Liver (tissue), 9 donors: ENCODE data around the gene YWHAE. TPM values are rescaled to one million over a fixed set of nuclear protein-coding genes. Genes with fewer than 3 reads are reported as not detected.
"Not testable (repeated sequence)": the region's sequence is repeated elsewhere in the genome, so short reads cannot be mapped to it uniquely, and the experiment has no call there.

ENCODE experiments used
- DNase-seq: peaks from one replicate; pipeline ENCODE4 v3.0.0-alpha.2; 2017; ENCODE audit warnings: low spot score
- H3K27ac ChIP-seq, 2 donors: one replicate each; pipeline ENCODE4 v1.7.0; 2013; ENCODE audit warnings: inconsistent platforms in 2 of 2, low read length in 2 of 2, control low read depth in 1 of 2, low read depth in 1 of 2, mild to moderate bottlenecking in 1 of 2
- H3K27me3 ChIP-seq, 4 donors: one replicate each; pipeline versions ENCODE4 v1.6.1 to v1.7.0; 2013; ENCODE audit warnings: low read length in 3 of 4, inconsistent platforms in 1 of 4, mild to moderate bottlenecking in 1 of 4, moderate library complexity in 1 of 4; ENCODE audit not compliant: control insufficient read depth in 4 of 4, insufficient read depth in 4 of 4
- H3K36me3 ChIP-seq, 4 donors: one replicate each; pipeline versions ENCODE4 v1.6.1 to v1.7.0; 2013; ENCODE audit warnings: low read length in 3 of 4, mild to moderate bottlenecking in 3 of 4, low read depth in 1 of 4, moderate library complexity in 1 of 4; ENCODE audit not compliant: control insufficient read depth in 4 of 4, insufficient read depth in 3 of 4
- H3K4me1 ChIP-seq, 4 donors: one replicate each; pipeline versions ENCODE4 v1.6.1 to v1.7.0; 2013; ENCODE audit warnings: low read length in 3 of 4, mild to moderate bottlenecking in 3 of 4, moderate library complexity in 1 of 4; ENCODE audit not compliant: control insufficient read depth in 4 of 4, insufficient read depth in 4 of 4
- H3K4me3 ChIP-seq, 3 donors: one replicate each; pipeline versions ENCODE4 v1.6.1 to v1.7.0; 2013; ENCODE audit warnings: low read length in 3 of 3, control low read depth in 1 of 3, low read depth in 1 of 3, mild to moderate bottlenecking in 1 of 3
- H3K9ac ChIP-seq, 2 donors: one replicate each; pipeline ENCODE4 v1.7.0; 2013; ENCODE audit warnings: low read length in 2 of 2, mild to moderate bottlenecking in 2 of 2, moderate library complexity in 2 of 2, control low read depth in 1 of 2, low read depth in 1 of 2
- H3K9me3 ChIP-seq, 4 donors: one replicate each; pipeline versions ENCODE4 v1.6.1 to v1.7.0; 2013; ENCODE audit warnings: low read length in 3 of 4; ENCODE audit not compliant: control insufficient read depth in 4 of 4
- EGR1 ChIP-seq, 2 donors: IDR thresholded peaks; 2 replicates each; pipeline ENCODE4 v1.6.1; 2016 to 2018; ENCODE audit warnings: antibody characterized with exemption in 2 of 2, low read depth in 2 of 2
- FOXA1 ChIP-seq: IDR thresholded peaks from 2 replicates; pipeline ENCODE4 v1.6.1; 2016; ENCODE audit warnings: antibody characterized with exemption
- GABPA ChIP-seq, 2 donors: IDR thresholded peaks in 1 of 2; conservative IDR thresholded peaks in 1 of 2; 2 replicates each; pipeline ENCODE4 v1.6.1; 2016; ENCODE audit warnings: antibody characterized with exemption in 2 of 2, mild to moderate bottlenecking in 1 of 2, moderate library complexity in 1 of 2
- HNF4G ChIP-seq: IDR thresholded peaks from 2 replicates; pipeline ENCODE4 v1.6.1; 2016; ENCODE audit warnings: antibody characterized with exemption
- NR2F2 ChIP-seq: IDR thresholded peaks from 2 replicates; pipeline ENCODE4 v1.6.1; 2016; ENCODE audit warnings: antibody characterized with exemption
- RXRA ChIP-seq, 2 donors: IDR thresholded peaks; 2 replicates each; pipeline ENCODE4 v1.6.1; 2017 to 2018; ENCODE audit warnings: antibody characterized with exemption in 2 of 2, mild to moderate bottlenecking in 1 of 2
- SP1 ChIP-seq: IDR thresholded peaks from 2 replicates; pipeline ENCODE4 v1.6.1; 2018; ENCODE audit warnings: antibody characterized with exemption, mild to moderate bottlenecking
- YY1 ChIP-seq: IDR thresholded peaks from 2 replicates; pipeline ENCODE4 v1.6.1; 2016; ENCODE audit warnings: antibody characterized with exemption, mild to moderate bottlenecking
- WGBS: extraction: QIAGEN DNeasy Blood & Tissue Kit; methylation state at CpG from one replicate; pipeline ENCODE4 v1.1.7; 2013; 5-methylcytosine and 5-hydroxymethylcytosine counted together
- polyA plus RNA-seq, 2 donors: library from polyadenylated mRNA; stranded (reverse) in 1 of 2; unstranded in 1 of 2; fragments of 200-250 nt in 1 of 2; fragments of >200 nt in 1 of 2; fragmentation: Nextera tagmentation in 1 of 2; extraction: Ambion mirVana in 1 of 2; gene quantifications; one replicate each; pipeline versions ENCODE4 v1.2.1 to v1.2.3, GENCODE V29; 2013 to 2015
- total RNA-seq, 2 donors: library from RNA; depleted of rRNA; stranded (reverse); fragments of >200 nt; gene quantifications; one replicate each; pipeline ENCODE4 v1.2.3, GENCODE V29; 2014
- TF ChIP-seq, protein P1 (sequence below): IDR thresholded peaks from 2 replicates; pipeline ENCODE4 v1.6.1; 2016; ENCODE audit warnings: antibody characterized with exemption
- TF ChIP-seq, protein P2 (sequence below): fragments of 150-350 bp; IDR thresholded peaks from 2 replicates; pipeline ENCODE4 v1.5.1; 2017; ENCODE audit warnings: improper control_type of control experiment, low read depth, low read length; ENCODE audit not compliant: missing input control
- TF ChIP-seq, protein P3 (sequence below): IDR thresholded peaks from 2 replicates; pipeline ENCODE4 v1.6.1; 2016; ENCODE audit warnings: antibody characterized with exemption
- donor health status: healthy.
- donor health status: healthy.
- donor health status: healthy.
- donor health status: healthy.
- donor health status: healthy.

Gene YWHAE
- total and polyA plus RNA-seq, 4 donors = 173 to 288 (median 202) TPM

DNA sequence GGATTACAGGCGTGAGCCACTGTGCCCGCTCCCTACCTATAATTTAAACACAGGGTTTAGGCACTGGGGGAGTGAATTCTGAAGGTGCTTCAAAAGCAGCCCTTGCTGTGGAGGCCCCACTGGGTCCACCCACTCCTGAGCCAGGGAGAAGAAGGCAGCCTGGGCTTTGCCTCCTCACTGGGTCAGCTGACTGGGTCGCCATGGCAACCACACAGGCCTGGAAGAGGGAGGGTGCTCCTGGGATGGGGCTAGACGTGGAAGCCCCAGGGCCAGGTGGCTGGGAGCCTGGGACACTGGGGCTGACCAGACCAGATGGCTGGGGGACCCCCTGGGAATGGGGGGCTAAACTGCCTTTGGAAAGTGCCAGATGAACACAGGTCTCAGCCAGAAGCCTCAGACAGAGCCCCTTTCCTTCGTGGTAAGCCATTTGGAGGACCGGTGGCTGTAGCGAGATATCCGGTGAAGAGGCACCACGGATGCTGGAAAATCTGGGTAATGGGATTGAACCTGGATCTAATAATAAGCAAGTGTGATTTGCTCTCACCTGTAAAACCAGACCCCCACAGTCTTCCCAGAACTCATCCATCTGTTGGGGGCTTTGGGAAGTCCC, 87.7 kb downstream of the YWHAE start:
- WGBS = 69% methylated on average over 9 of the region's 9 CpGs
- Histone ChIP-seq H3K4me1 (no peaks in the 10 kb centered on the region), H3K4me3 (no peak overlapping the region), H3K9me3 (peaks cover 0 to 2% (median 0%) of the 10 kb centered on the region in 4 donors), H3K36me3 (no peaks in the 10 kb centered on the region), H3K27ac (no peak overlapping the region), H3K9ac (no peak overlapping the region), H3K27me3 (peaks cover 0 to 4% (median 0%) of the 10 kb centered on the region in 4 donors)
- DNase-seq = no peak
- TF ChIP-seq SP1 = no peak
- no peak for TF ChIP-seq GABPA (IDR thresholded peaks at IDR 0.05 in 1 of 2, conservative IDR thresholded peaks at IDR 0.05 in 1 of 2)

DNA sequence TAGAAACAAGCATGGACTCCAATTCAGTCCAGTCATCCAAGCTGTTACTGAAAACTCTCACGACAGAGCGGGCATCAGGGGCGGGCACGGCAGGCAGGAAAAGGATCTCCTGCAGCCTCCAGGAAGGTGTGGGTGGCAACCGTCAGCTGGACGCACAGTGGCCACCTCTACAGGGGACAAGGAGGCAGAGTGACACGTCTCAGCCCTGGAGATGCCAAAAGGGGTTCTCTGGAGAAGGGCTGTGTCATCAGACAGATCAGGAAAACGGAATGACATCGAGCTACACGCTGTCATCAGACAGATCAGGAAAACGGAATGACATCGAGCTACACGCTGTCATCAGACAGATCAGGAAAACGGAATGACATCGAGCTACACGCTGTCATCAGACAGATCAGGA, 92.2 kb downstream of the YWHAE start:
- 75% methylated on average over 12 of the region's 16 CpGs for WGBS
- H3K27me3 ChIP-seq, DNase-seq, H3K36me3 ChIP-seq, H3K9ac ChIP-seq, H3K9me3 ChIP-seq, H3K27ac ChIP-seq, H3K4me3 ChIP-seq, H3K4me1 ChIP-seq: not testable (repeated sequence)

DNA sequence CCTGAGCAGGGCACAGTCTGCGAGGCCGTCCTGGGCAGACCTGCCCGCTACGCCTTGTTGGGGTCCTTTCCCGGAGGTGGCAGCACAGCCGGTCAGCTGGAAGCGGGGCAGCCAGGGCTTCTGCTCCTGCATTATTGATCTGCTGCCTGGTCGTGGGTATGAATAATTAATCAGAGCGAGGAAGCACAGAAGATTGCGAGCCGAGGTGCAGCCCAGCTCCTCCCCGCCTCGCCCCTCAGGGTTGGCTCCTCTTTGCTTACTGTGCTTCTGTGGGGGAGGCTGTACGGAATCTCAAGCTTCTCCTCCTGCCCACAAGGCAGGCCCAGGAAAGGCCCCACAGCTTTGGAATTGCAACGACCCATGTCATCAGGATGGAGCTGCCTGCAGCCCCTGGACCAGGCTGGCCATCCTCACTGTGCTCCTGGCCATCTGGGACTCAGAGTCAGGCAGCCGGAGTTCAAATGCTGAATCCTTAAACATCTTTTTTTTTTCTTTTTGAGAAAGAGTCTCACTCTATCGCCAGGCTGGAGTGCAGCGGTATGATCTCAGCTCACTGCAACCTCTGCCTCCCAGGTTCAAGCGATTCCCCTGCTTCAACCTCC, 95.0 kb downstream of the YWHAE start:
- H3K4me1 ChIP-seq = no peaks in the 10 kb centered on the region
- WGBS = 77% methylated on average over 19 of the region's 19 CpGs
- TF ChIP-seq, protein P1, sequence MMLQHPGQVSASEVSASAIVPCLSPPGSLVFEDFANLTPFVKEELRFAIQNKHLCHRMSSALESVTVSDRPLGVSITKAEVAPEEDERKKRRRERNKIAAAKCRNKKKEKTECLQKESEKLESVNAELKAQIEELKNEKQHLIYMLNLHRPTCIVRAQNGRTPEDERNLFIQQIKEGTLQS = no peak
- TF ChIP-seq GABPA (IDR thresholded peaks at IDR 0.05 in 1 of 2, conservative IDR thresholded peaks at IDR 0.05 in 1 of 2) = no peak
- no peak for TF ChIP-seq YY1
- no peak for TF ChIP-seq EGR1 (IDR thresholded peaks at IDR 0.05; ENCODE audit: low read depth in 2 of 2)
- TF ChIP-seq, protein P2, sequence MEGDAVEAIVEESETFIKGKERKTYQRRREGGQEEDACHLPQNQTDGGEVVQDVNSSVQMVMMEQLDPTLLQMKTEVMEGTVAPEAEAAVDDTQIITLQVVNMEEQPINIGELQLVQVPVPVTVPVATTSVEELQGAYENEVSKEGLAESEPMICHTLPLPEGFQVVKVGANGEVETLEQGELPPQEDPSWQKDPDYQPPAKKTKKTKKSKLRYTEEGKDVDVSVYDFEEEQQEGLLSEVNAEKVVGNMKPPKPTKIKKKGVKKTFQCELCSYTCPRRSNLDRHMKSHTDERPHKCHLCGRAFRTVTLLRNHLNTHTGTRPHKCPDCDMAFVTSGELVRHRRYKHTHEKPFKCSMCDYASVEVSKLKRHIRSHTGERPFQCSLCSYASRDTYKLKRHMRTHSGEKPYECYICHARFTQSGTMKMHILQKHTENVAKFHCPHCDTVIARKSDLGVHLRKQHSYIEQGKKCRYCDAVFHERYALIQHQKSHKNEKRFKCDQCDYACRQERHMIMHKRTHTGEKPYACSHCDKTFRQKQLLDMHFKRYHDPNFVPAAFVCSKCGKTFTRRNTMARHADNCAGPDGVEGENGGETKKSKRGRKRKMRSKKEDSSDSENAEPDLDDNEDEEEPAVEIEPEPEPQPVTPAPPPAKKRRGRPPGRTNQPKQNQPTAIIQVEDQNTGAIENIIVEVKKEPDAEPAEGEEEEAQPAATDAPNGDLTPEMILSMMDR = no peak
- TF ChIP-seq HNF4G = no peak
- TF ChIP-seq RXRA (IDR thresholded peaks at IDR 0.05) = no peak
- TF ChIP-seq FOXA1 = no peak
- no peak for TF ChIP-seq NR2F2
- TF ChIP-seq, protein P3, sequence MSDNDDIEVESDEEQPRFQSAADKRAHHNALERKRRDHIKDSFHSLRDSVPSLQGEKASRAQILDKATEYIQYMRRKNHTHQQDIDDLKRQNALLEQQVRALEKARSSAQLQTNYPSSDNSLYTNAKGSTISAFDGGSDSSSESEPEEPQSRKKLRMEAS = no peak
- no peaks in the 10 kb centered on the region for H3K36me3 ChIP-seq
- no peak overlapping the region for H3K9ac ChIP-seq
- no peak overlapping the region for H3K27ac ChIP-seq
- DNase-seq = no peak
- H3K4me3 ChIP-seq = no peak overlapping the region
- H3K27me3 ChIP-seq = peaks cover 0 to 2% (median 0%) of the 10 kb centered on the region in 4 donors
- H3K9me3 ChIP-seq = peaks cover 0 to 2% (median 0%) of the 10 kb centered on the region in 4 donors
